ENCODE results near the gene ANKH.

ANKH gene

GRCh38 chr5:14729448-14730385 lies 141.9 kb downstream of the ANKH start:
- DNase-seq = no peak

GRCh38 chr5:14728459-14728938 lies 143.1 kb downstream of the ANKH start:
- no peak for DNase-seq

GRCh38 chr5:14727928-14728458 lies 143.6 kb downstream of the ANKH start:
- no peak for DNase-seq

GRCh38 chr5:14727428-14727865 lies 144.1 kb downstream of the ANKH start:
- DNase-seq = peak; percentile 39

DNA sequence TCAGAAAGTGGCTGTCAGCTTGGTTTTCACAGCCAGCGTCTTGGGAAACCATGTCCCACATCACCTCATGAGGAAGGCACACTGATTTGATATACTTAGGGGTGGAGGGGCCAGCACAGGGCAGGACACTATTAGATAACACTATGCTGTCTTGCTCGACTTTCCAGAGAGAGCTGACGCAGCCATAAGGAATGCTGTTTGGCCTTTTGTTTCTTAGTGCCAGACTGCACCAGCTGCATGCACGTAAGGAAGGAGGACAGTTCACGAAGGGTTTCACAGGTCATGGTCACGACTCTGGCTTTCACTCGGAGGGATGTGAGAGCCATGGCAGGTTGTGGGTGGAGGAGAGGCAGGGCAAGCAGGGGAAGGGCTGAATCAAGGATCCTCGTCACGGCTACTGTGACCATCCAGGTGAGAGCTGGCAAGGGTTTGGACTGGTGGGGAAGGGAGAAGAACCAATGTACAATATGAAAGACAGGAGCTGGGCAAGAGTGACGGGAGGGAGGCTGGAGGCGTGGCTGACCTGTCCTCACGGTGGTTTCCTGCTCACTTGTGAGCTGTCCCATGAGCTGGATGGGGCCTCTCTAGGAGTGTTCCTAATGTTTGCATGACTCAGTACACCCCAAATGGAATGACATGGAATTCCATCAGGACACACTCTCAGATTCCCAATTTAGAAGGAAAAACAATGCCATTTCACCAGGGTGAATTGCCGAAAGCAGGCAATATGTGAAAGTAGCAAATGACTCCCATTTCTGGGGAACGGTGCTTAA lies 145.3 kb downstream of the ANKH start:
- DNase-seq = no peak

DNA sequence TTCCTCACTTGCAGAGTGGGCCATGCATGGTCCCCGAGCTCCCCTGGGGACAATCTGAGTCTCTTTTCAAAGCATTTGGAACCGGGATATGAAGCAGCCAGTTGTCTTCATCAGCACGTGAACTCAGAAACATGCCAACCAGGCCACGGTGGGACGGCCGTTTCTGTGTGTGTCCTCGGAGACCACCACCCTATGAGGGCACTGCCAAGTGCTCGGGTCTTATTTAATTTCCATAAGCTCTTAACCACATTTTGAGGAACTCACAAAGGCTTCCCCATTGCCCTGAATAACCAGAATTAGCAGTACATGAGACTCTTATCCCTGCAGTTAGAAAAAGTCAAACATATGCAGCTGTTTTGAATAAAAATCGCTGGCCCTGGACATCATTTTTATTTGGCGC lies 146.9 kb downstream of the ANKH start:
- DNase-seq = no peak

DNA sequence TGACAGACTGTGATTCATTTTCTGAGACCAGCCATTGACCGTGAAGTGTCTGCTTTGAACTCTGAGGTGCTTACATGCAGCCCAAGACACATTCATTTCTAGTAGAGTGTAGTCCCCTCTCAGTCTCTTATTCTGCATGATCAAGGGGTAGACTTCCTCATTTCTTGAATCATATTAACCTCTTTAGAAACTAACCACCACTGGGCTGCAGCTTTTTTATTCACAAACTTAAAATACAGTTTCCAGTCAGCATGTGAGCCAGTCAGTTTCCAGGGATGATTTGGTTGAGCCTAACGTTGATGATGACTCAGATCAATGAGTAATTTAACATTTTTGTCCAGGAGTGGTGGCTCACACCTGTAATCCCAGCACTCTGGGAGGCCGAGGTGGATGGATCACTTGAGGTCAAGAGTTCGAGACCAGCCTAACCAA lies 147.9 kb downstream of the ANKH start:
- DNase-seq = no peak

DNA sequence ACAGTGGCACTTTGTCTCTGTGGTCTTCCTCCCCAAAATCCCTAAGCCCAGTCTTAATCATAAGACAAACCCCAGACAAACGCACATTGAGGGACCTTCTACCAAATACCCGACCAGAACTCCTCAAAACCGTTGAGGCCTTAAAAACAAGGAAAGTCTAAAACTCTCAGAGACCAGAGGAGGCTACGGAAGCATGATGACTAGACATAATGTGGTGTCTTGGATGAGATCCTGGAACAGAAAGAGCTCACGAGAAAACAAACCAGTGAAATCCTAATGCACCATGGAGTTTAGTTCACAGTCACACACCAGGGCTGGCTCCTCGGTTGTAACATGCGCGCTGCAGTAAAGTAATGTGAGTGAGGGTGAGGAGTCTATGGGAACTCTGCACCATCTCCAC lies 148.7 kb downstream of the ANKH start:
- no peak for DNase-seq

- no peak for DNase-seq
Measured at GRCh38 chr5:14721990-14722656, 149.5 kb downstream of the ANKH start.

- no peak for DNase-seq
Measured at GRCh38 chr5:14720236-14720923, 151.2 kb downstream of the ANKH start.

- no peak for DNase-seq
Measured at GRCh38 chr5:14718778-14719177, 152.8 kb downstream of the ANKH start.

DNA sequence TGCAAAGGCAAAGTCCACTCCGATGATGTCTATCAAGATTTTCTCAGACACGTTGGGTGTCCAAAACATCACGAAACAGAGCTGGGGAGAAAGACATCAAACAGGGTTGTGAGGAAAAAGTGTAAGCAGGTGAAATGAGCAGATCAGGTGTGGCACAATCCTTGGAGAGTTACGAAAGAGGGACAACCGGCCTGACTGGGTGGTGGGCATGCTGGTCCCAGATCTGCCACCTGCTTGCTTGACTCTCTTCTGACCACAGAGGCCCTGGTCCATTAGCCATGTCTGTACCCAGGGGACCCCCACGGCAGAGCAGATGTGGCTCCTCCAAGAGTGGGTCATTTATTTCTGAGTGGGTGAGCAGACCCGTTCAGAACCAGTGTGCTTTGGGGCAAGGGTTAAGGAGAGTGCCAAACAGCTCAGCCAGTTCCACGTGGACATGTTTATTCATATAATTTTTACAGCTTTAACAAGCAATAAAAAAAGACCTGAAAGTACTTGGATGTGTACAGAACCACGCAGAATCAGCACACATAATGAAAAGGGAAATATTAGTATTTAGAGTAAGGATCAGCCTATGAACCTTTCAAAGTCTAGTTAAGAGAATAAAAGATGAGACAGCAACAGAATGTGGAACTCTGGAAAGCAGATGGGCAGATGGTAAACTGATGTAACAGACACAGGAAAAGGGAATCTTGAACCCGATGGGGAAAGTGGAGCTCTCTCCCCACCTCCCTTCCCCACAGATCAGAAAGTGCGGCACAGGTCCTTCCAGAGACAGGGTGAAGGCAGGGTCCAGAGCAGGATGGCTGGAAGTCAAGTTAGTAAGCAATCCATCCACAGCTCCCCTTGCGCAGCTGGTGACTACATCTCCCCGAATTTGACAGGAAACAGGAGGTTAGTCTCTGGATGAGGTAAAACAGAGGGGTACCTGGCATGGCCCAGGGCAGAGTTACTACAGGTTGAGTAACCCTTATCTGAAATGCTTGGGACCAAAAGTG lies 154.5 kb downstream of the ANKH start:
- no peak for DNase-seq

- DNase-seq = no peak
Measured at GRCh38 chr5:14715481-14715880, 156.1 kb downstream of the ANKH start.

GRCh38 chr5:14714706-14715105 lies 156.9 kb downstream of the ANKH start:
- no peak for DNase-seq

- no peak for DNase-seq
Measured at GRCh38 chr5:14713476-14714390, 157.8 kb downstream of the ANKH start.

- DNase-seq = no peak
Measured at GRCh38 chr5:14712666-14713065, 158.9 kb downstream of the ANKH start.

GRCh38 chr5:14712131-14712530 lies 159.4 kb downstream of the ANKH start:
- DNase-seq = no peak

GRCh38 chr5:14710313-14710994 lies 161.1 kb downstream of the ANKH start:
- DNase-seq = no peak

DNA sequence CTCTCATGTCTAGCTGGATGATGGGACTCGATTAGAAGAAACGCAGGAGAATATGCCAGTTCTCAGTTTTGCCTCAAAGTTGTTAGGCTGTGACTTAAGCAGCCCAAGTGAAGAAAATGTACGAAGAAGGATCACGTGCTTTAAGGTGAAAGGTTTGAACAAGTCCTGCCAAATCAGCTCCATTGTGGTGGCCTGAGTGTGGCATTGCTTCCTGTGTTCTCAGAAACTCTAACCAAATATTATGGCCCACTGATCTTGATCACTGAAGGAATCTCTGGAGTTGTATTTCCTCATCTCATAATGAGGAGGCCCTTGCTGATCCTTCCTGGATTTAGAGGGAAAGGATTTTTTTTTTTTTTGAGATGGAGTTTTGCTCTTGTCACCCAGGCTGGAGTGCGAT lies 163.0 kb downstream of the ANKH start:
- no peak for DNase-seq

Data from DMS79 treated with DMSO at 0.1 percent for 48 hours (cell line).